Esophagus squamous epithelium (tissue), 4 donors: ENCODE results near the gene LDHAL6B.

ENCODE experiments used
- POLR2A ChIP-seq, 4 donors: fragments of 450-650 bp; IDR thresholded peaks; one replicate each; pipeline ENCODE4 v1.6.1; 2017; ENCODE audit warnings: antibody characterized with exemption in 4 of 4, mild to moderate bottlenecking in 4 of 4, moderate library complexity in 3 of 4
- TF ChIP-seq, protein P1 (sequence below), 6 experiments: fragments of 450-650 bp in 4 of 6; fragments of 200-600 bp in 2 of 6; sonication (generic) in 2 of 6; IDR thresholded peaks; one replicate each; pipeline ENCODE4 v1.5.1; 2016 to 2019; ENCODE audit warnings: antibody characterized with exemption in 6 of 6, mild to moderate bottlenecking in 4 of 6, moderate library complexity in 4 of 6

DNA sequence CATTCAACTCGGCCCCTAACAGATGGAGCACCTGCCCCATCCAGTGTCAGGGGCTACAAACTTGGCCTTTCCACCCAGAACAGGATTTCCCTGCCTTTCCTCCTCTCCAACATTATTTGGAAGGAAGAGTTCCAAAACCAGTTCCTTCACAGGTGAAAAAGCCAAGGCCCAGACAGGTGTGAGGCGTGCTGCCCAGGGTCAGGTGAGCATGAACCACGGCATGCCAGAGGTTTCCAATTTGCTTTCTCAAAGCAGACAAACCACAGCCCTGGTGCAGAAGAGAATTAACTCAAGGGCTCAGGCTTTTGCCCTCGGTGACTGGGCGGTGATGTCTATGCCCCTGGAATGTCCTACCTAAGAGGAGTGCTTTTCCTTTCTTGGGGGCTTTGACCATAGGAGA lies 43.2 kb downstream of the LDHAL6B start:
- TF ChIP-seq, protein P1, sequence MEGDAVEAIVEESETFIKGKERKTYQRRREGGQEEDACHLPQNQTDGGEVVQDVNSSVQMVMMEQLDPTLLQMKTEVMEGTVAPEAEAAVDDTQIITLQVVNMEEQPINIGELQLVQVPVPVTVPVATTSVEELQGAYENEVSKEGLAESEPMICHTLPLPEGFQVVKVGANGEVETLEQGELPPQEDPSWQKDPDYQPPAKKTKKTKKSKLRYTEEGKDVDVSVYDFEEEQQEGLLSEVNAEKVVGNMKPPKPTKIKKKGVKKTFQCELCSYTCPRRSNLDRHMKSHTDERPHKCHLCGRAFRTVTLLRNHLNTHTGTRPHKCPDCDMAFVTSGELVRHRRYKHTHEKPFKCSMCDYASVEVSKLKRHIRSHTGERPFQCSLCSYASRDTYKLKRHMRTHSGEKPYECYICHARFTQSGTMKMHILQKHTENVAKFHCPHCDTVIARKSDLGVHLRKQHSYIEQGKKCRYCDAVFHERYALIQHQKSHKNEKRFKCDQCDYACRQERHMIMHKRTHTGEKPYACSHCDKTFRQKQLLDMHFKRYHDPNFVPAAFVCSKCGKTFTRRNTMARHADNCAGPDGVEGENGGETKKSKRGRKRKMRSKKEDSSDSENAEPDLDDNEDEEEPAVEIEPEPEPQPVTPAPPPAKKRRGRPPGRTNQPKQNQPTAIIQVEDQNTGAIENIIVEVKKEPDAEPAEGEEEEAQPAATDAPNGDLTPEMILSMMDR (IDR thresholded peaks at IDR 0.05) = no peak
- no peak for TF ChIP-seq POLR2A (IDR thresholded peaks at IDR 0.05)
